Mesendoderm (in vitro differentiated cells): Measurements from ENCODE around the gene PTGER3. TPM values are rescaled to one million over a fixed set of nuclear protein-coding genes. Genes with fewer than 3 reads are reported as not detected.

Experiments used
- DNase-seq: peaks from one replicate; pipeline ENCODE4 v3.0.0; 2013
- H2AK5ac ChIP-seq: 2 replicates; pipeline ENCODE4 v1.6.1; 2013; ENCODE audit warnings: low read length, inconsistent platforms
- H2BK120ac ChIP-seq: 2 replicates; pipeline ENCODE4 v1.6.1; 2013; ENCODE audit warnings: low read depth, mild to moderate bottlenecking, low read length, moderate library complexity, mixed read lengths
- H2BK15ac ChIP-seq: replicated peaks from 2 replicates; pipeline ENCODE4 v1.6.1; 2013; ENCODE audit warnings: low read depth, mild to moderate bottlenecking, moderate library complexity
- H2BK5ac ChIP-seq: 2 replicates; pipeline ENCODE4 v1.6.1; 2013; ENCODE audit warnings: low read length, inconsistent platforms
- H3K18ac ChIP-seq: 2 replicates; pipeline ENCODE4 v1.6.1; 2013; ENCODE audit warnings: mild to moderate bottlenecking, low read length, mixed read lengths
- H3K23ac ChIP-seq: one replicate; pipeline ENCODE4 v1.6.1; 2013; ENCODE audit warnings: low read length
- H3K27ac ChIP-seq: 2 replicates; pipeline ENCODE4 v1.5.1; 2013; ENCODE audit warnings: low read depth, mild to moderate bottlenecking, inconsistent platforms, low read length, moderate library complexity
- H3K27me3 ChIP-seq: 2 replicates; pipeline ENCODE4 v1.6.1; 2013; ENCODE audit warnings: low read length, control low read depth, mild to moderate bottlenecking, inconsistent platforms; ENCODE audit not compliant: insufficient read depth, poor library complexity
- H3K36me3 ChIP-seq: 2 replicates; pipeline ENCODE4 v1.6.1; 2013; ENCODE audit warnings: low read length, inconsistent platforms; ENCODE audit not compliant: control insufficient read depth, insufficient read depth
- H3K4ac ChIP-seq: one replicate; pipeline ENCODE4 v1.6.1; 2013; ENCODE audit warnings: low read depth, mild to moderate bottlenecking, low read length, moderate library complexity
- H3K4me1 ChIP-seq: 2 replicates; pipeline ENCODE4 v1.6.1; 2013; ENCODE audit warnings: low read depth, low read length, inconsistent platforms; ENCODE audit not compliant: control insufficient read depth
- H3K4me2 ChIP-seq: 2 replicates; pipeline ENCODE4 v1.6.1; 2013; ENCODE audit warnings: low read length
- H3K4me3 ChIP-seq: 2 replicates; pipeline ENCODE4 v1.5.1; 2013; ENCODE audit warnings: mild to moderate bottlenecking, low read length
- H3K56ac ChIP-seq: one replicate; pipeline ENCODE4 v1.6.1; 2013; ENCODE audit warnings: low read length
- H3K79me1 ChIP-seq: 2 replicates; pipeline ENCODE4 v1.6.1; 2013; ENCODE audit warnings: low read length, inconsistent platforms
- H3K79me2 ChIP-seq: 2 replicates; pipeline ENCODE4 v1.6.1; 2013; ENCODE audit warnings: mild to moderate bottlenecking, low read length; ENCODE audit not compliant: control insufficient read depth, insufficient read depth
- H3K9ac ChIP-seq: 2 replicates; pipeline ENCODE4 v1.6.1; 2013; ENCODE audit warnings: low read length, inconsistent platforms
- H4K5ac ChIP-seq: one replicate; pipeline ENCODE4 v1.6.1; 2013; ENCODE audit warnings: low read length
- H4K8ac ChIP-seq: one replicate; pipeline ENCODE4 v1.6.1; 2013; ENCODE audit warnings: low read depth, mild to moderate bottlenecking, control low read depth, low read length, moderate library complexity
- WGBS: extraction: QIAGEN DNeasy Blood & Tissue Kit; methylation state at CpG from one replicate; pipeline ENCODE4 v1.1.7; 2013; ENCODE audit warnings: low lambda C conversion rate, missing lambda C conversion rate; ENCODE audit not compliant: insufficient coverage; ENCODE audit errors: extremely low coverage; 5-methylcytosine and 5-hydroxymethylcytosine counted together
- polyA plus RNA-seq, 2 experiments: library from polyadenylated mRNA; stranded (reverse); fragments of 200-250 nt; gene quantifications; one replicate each; pipeline ENCODE4 v1.2.3, GENCODE V29; 2013

The PTGER3 gene
- 0.48 TPM for polyA plus RNA-seq (2013, experiment 1 of 2)
- 0.59 TPM for polyA plus RNA-seq (2013, experiment 2 of 2)

DNA sequence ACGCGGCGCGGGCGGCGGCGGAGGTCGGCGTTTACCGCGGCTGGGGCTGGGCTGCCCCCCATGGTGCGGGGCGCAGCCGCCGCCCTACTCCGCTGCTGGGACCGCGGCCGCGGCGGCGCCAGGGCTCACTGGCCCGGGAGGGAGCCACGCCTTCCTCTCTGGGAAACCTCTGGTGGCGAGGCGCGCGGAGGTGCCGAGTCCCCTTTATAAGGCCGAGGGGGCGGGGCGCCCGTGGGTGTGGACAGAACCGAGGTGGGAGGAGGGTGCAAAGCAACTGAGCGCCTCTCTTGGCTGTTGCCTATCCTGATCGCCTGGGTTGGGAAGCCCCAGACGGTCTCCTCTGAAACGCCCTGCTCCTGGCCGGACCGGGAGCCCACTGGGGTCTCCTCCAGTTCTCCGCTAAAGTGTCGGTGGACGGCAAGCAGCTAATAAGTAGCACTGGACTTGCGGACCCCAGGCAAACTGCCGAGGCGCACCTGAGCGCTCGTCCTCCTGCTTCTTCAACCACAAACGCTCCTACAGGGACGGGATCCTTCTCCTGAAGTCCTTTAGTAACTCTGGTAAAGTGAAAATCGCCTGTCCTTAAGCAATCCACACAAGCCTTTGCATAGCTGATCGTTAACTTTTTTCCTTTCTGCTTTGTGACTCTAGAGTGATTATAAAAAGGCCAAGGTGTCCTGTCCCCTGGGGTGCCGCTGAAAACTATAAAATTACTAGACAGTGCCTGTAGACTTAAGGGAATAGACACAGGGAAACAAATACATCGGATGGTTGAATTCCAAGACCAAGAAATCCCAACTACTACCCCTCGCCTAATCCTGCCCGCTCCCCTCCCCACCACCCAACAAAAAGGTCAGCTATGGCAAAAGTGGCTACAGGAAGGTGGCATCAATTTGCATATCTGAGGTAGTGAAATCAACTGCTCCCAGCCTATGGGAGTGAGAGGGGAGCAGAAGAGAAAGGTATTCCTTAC, at the start of gene PTGER3:
Gene PTGER3 (minus strand): TSS at position 182 of the 973 bp plus-strand sequence. CDS start 239 bp downstream, outside the sequence.
- H3K9ac ChIP-seq: peak within 1 kb of the TSS; percentile 56

DNA sequence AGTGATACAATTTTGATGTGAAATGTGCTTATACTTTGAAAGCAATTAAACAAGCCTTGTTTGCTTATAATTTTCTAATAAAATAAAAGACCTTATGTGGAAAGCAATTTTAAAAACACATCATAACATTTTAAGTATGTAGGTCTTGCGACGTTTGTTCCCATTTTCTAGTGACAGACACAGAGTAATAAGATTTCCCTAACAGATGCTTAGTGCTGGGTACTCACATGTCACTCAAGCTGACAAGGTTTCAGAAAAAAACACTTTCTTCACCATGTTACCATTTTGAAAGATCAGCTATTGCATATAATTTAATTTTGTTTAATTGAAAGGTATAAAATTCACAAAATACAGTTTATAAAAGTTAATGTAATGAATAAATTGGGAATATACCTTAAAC, 47.3 kb upstream of the PTGER3 start:
- Histone ChIP-seq H3K56ac (no peak overlapping the region), H3K4me1 (no peaks in the 10 kb centered on the region), H4K5ac (no peak overlapping the region), H3K4me3 (no peak overlapping the region), H2AK5ac (no peak overlapping the region), H3K27me3 (no peaks in the 10 kb centered on the region), H3K79me1 (no peaks in the 10 kb centered on the region), H2BK120ac (no peak overlapping the region), H3K4me2 (no peak overlapping the region), H3K79me2 (no peaks in the 10 kb centered on the region), H2BK15ac (no peak overlapping the region), H3K23ac (no peak overlapping the region), H2BK5ac (no peak overlapping the region), H3K27ac (no peak overlapping the region), H3K36me3 (no peaks in the 10 kb centered on the region), H3K9ac (no peak overlapping the region), H4K8ac (no peak overlapping the region), H3K18ac (no peak overlapping the region), H3K4ac (no peak overlapping the region)
- DNase-seq: no peak
- WGBS: no CpG with 5 or more reads among the region's 2 CpGs

More for the DNA sequence above, at the start of gene PTGER3:
- Histone ChIP-seq H2BK120ac (no peak within 1 kb of the TSS), H2BK5ac (no peak within 1 kb of the TSS), H4K8ac (no peak within 1 kb of the TSS), H3K18ac (no peak within 1 kb of the TSS), H3K36me3 (no peaks in the 10 kb centered on the region), H2AK5ac (no peak within 1 kb of the TSS), H2BK15ac (no peak within 1 kb of the TSS), H3K56ac (peak within 1 kb of the TSS; percentile 77), H4K5ac (no peak within 1 kb of the TSS), H3K23ac (peak within 1 kb of the TSS; percentile 48), H3K27ac (no peak within 1 kb of the TSS), H3K4me2 (peak within 1 kb of the TSS; percentile 86), H3K79me1 (no peaks in the 10 kb centered on the region), H3K79me2 (no peaks in the 10 kb centered on the region), H3K4me3 (peak within 1 kb of the TSS; percentile 22), H3K27me3 (peaks cover 2% of the 10 kb centered on the region), H3K4ac (no peak within 1 kb of the TSS), H3K4me1 (no peaks in the 10 kb centered on the region)
- DNase-seq: peak; percentile 54
- no CpG with 5 or more reads among the region's 56 CpGs for WGBS

DNA sequence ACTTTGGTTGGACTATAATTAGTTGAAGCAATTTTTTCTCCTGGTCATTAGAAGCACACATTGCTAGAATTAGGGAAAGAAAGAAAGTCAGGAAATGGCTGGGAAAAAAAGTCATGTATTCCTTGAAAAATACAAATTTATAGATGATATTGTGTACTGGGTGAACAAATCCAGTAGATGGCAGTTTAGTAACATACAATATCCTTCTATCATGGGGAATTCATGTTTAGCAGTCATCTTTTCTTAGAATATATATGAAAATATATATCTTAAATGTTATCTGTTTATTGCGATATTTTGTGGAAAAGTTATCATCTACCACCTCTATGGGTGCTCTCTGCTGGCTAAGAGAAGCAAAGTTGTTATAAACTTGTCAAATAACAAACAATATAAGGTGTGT, 46.3 kb upstream of the PTGER3 start:
- H2BK15ac ChIP-seq: no peak overlapping the region
- no peaks in the 10 kb centered on the region for H3K27me3 ChIP-seq
- no peak overlapping the region for H3K27ac ChIP-seq
- H4K8ac ChIP-seq: no peak overlapping the region
- no peaks in the 10 kb centered on the region for H3K36me3 ChIP-seq
- H3K4ac ChIP-seq: no peak overlapping the region
- H4K5ac ChIP-seq: no peak overlapping the region
- H3K18ac ChIP-seq: no peak overlapping the region
- no peak overlapping the region for H2BK120ac ChIP-seq
- H2AK5ac ChIP-seq: no peak overlapping the region
- H3K23ac ChIP-seq: no peak overlapping the region
- H2BK5ac ChIP-seq: no peak overlapping the region
- H3K79me1 ChIP-seq: no peaks in the 10 kb centered on the region
- H3K4me3 ChIP-seq: no peak overlapping the region
- no peak overlapping the region for H3K9ac ChIP-seq
- H3K4me2 ChIP-seq: no peak overlapping the region
- H3K56ac ChIP-seq: no peak overlapping the region
- DNase-seq: no peak
- H3K79me2 ChIP-seq: no peaks in the 10 kb centered on the region
- no peaks in the 10 kb centered on the region for H3K4me1 ChIP-seq
- WGBS: no CpG with 5 or more reads among the region's 1 CpG

DNA sequence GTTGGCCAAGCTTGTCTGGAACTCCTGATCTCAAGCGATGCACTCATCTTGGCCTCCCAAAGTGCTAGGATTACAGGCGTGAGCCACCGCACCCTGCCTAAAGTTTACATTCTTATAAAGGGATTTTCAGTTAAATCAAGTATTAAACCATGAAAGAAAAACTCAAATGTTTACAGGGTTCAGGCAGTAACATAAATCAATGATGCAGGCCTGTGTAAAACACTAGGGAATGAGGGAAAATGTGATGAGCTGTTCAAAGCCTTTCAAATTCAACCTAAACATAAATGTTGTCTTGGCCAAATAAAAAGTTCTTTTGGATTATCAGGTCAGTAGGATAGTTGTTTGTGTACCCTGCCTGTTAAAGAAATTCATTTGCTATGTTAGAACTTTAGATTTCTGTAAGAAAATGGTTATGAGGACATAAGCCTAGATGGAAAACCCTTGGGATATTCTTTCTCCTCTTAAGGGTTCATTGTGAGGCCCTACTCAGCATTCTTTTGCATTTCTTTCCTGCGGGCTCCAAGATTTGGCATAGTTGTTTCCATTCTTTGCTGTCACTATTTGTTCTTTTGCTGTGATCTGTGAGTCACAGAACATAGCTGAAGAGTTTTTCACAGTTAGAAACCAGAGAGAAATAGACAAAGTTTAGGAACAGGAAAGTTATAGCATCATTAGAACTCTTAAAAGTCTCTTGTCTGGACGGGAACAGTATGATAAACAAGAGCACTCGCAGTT, 42.1 kb upstream of the PTGER3 start:
- DNase-seq: no peak
- Histone ChIP-seq H3K4me3 (no peak overlapping the region), H2BK15ac (no peak overlapping the region), H2BK120ac (no peak overlapping the region), H2BK5ac (no peak overlapping the region), H3K4ac (no peak overlapping the region), H3K27me3 (no peaks in the 10 kb centered on the region), H3K27ac (no peak overlapping the region), H3K18ac (no peak overlapping the region), H3K79me1 (no peaks in the 10 kb centered on the region), H3K4me1 (no peaks in the 10 kb centered on the region), H4K8ac (no peak overlapping the region), H3K23ac (no peak overlapping the region), H3K9ac (no peak overlapping the region), H3K56ac (no peak overlapping the region), H3K36me3 (no peaks in the 10 kb centered on the region), H3K79me2 (no peaks in the 10 kb centered on the region), H4K5ac (no peak overlapping the region), H2AK5ac (no peak overlapping the region), H3K4me2 (no peak overlapping the region)
- no CpG with 5 or more reads among the region's 6 CpGs for WGBS

DNA sequence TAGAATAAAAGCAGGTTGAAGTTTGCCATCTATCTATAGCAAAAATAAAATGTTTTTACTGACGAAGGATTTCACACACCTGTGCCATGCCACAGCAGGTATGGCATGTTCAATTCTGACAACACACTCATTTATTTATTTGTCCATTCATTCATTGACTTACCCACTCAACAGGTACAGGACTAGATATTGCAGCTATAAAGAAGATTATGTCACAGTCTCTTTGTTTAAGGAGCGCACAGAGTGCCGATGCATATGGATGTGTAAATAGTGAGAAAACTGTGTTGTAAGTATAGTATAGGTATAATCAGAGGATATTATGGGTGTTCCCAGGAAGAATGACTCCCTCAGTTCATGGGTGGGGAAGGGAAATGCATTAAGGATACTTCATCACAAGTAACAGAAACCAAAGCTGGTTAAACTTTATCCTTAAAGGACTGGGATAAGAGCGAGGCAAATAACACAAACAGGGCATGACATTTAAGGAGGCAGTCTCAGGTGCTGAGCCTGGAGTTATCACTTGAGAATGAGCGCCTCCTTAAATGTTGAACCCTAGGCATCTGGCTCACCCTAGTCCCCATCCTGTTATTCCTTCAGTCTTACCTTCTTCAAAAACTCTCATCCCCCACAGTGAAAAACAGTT, 41.1 kb upstream of the PTGER3 start:
- no peaks in the 10 kb centered on the region for H3K79me1 ChIP-seq
- no peak overlapping the region for H4K8ac ChIP-seq
- no peak overlapping the region for H3K4ac ChIP-seq
- H3K27me3 ChIP-seq: no peaks in the 10 kb centered on the region
- no peak overlapping the region for H3K4me2 ChIP-seq
- H3K27ac ChIP-seq: no peak overlapping the region
- no peak overlapping the region for H3K9ac ChIP-seq
- H3K4me3 ChIP-seq: no peak overlapping the region
- no peak overlapping the region for H3K56ac ChIP-seq
- no CpG with 5 or more reads among the region's 5 CpGs for WGBS
- no peak overlapping the region for H3K23ac ChIP-seq
- no peak overlapping the region for H2AK5ac ChIP-seq
- H2BK15ac ChIP-seq: no peak overlapping the region
- no peak overlapping the region for H4K5ac ChIP-seq
- H3K79me2 ChIP-seq: no peaks in the 10 kb centered on the region
- H2BK5ac ChIP-seq: no peak overlapping the region
- no peaks in the 10 kb centered on the region for H3K36me3 ChIP-seq
- no peak overlapping the region for H2BK120ac ChIP-seq
- DNase-seq: no peak
- no peaks in the 10 kb centered on the region for H3K4me1 ChIP-seq
- H3K18ac ChIP-seq: no peak overlapping the region
